Activated T-cell treated with anti-CD3 and anti-CD28 coated beads, Interleukin-2, amount 50 U/mL, for 72 hours (primary cell): Measurements from ENCODE around the gene XRCC2. TPM values are rescaled to one million over a fixed set of nuclear protein-coding genes. Genes with fewer than 3 reads are reported as not detected.
A peak's percentile ranks its signal among the peaks of the same experiment; 100 is the strongest.

Experiments
- ATAC-seq, 2 donors: fragments of 150-1000 bp; cut with Tn5 transposase; replicated peaks in 1 of 2; 2 replicates each; pipeline ENCODE4 v1.10.0; 2021; ENCODE audit warnings: moderate library complexity in 2 of 2, mild to moderate bottlenecking in 1 of 2
- DNase-seq, 2 donors: peaks; one replicate each; pipeline ENCODE4 v3.0.0; 2021 to 2022; ENCODE audit warnings: mixed read lengths in 1 of 2
- H3K27ac Mint-ChIP-seq: one replicate; pipeline ENCODE4 v1.8.0; 2022; ENCODE audit warnings: mild to moderate bottlenecking, moderate library complexity, mixed read lengths
- H3K27me3 Mint-ChIP-seq: one replicate; pipeline ENCODE4 v1.8.0; 2022; ENCODE audit warnings: low read depth, mixed read lengths
- H3K36me3 Mint-ChIP-seq, 2 donors: one replicate each; pipeline ENCODE4 v1.8.0; 2022; ENCODE audit warnings: mixed read lengths in 2 of 2, mild to moderate bottlenecking in 1 of 2; ENCODE audit not compliant: insufficient read depth in 2 of 2
- H3K4me1 Mint-ChIP-seq: one replicate; pipeline ENCODE4 v1.8.0; 2022; ENCODE audit warnings: low read depth, mixed read lengths
- H3K4me3 Mint-ChIP-seq, 2 donors: one replicate each; pipeline ENCODE4 v1.8.0; 2022; ENCODE audit warnings: mild to moderate bottlenecking in 2 of 2, mixed read lengths in 2 of 2, moderate library complexity in 2 of 2
- H3K9me3 Mint-ChIP-seq, 2 donors: one replicate each; pipeline ENCODE4 v1.8.0; 2022; ENCODE audit warnings: mixed read lengths in 2 of 2
- total RNA-seq, 2 donors: library from RNA; stranded (reverse); gene quantifications; one replicate each; pipeline ENCODE4 v1.2.3, GENCODE V29; 2022

The XRCC2 gene
- total RNA-seq, 2 donors from 2014 or later: 13.2 to 16.6 TPM

GRCh38 chr7:152677808-152678670 is 2.1 kb upstream of the XRCC2 start:
- no peak for ATAC-seq
- no peak for DNase-seq
- H3K36me3 Mint-ChIP-seq: peaks cover 3 to 4% of the 10 kb centered on the region in 2 donors
- H3K27me3 Mint-ChIP-seq: no peaks in the 10 kb centered on the region
- no peaks in the 10 kb centered on the region for H3K9me3 Mint-ChIP-seq
- peak overlapping the region; percentile 19 for H3K27ac Mint-ChIP-seq
- H3K4me1 Mint-ChIP-seq: peaks cover 13% of the 10 kb centered on the region
- peak overlapping the region; percentile 44 to 66 for H3K4me3 Mint-ChIP-seq

GRCh38 chr7:152674860-152675758 is 832 bp downstream of the XRCC2 start:
- peak overlapping the region; percentile 7 for H3K27ac Mint-ChIP-seq
- no peaks in the 10 kb centered on the region for H3K27me3 Mint-ChIP-seq
- ATAC-seq (no peak), DNase-seq (peak; percentile 12 to 24)
- peaks cover 13% of the 10 kb centered on the region for H3K4me1 Mint-ChIP-seq
- peak overlapping the region; percentile 85 to 99 for H3K4me3 Mint-ChIP-seq
- no peaks in the 10 kb centered on the region for H3K9me3 Mint-ChIP-seq
- peaks cover 6 to 8% of the 10 kb centered on the region in 2 donors for H3K36me3 Mint-ChIP-seq

- H3K36me3 Mint-ChIP-seq: peaks cover 6 to 10% of the 10 kb centered on the region in 2 donors
- H3K4me3 Mint-ChIP-seq: peak overlapping the region in 1 of 2 donors; percentile 17
- no peak overlapping the region for H3K27ac Mint-ChIP-seq
- ATAC-seq (no peak), DNase-seq (no peak)
- peaks cover 13% of the 10 kb centered on the region for H3K4me1 Mint-ChIP-seq
- H3K9me3 Mint-ChIP-seq: no peaks in the 10 kb centered on the region
- H3K27me3 Mint-ChIP-seq: no peaks in the 10 kb centered on the region
These were observed 2.0 kb downstream of the XRCC2 start for GRCh38 chr7:152673897-152674296.

- ATAC-seq (no peak), DNase-seq (no peak)
- no peaks in the 10 kb centered on the region for H3K27me3 Mint-ChIP-seq
- peaks cover 6 to 17% of the 10 kb centered on the region in 2 donors for H3K36me3 Mint-ChIP-seq
- H3K27ac Mint-ChIP-seq: no peak overlapping the region
- no peak overlapping the region for H3K4me3 Mint-ChIP-seq
- peaks cover 13% of the 10 kb centered on the region for H3K4me1 Mint-ChIP-seq
- no peaks in the 10 kb centered on the region for H3K9me3 Mint-ChIP-seq
These were observed 3.3 kb downstream of the XRCC2 start for GRCh38 chr7:152672626-152673025.

- no peaks in the 10 kb centered on the region for H3K9me3 Mint-ChIP-seq
- peaks cover 7% of the 10 kb centered on the region for H3K4me1 Mint-ChIP-seq
- H3K27me3 Mint-ChIP-seq: no peaks in the 10 kb centered on the region
- H3K4me3 Mint-ChIP-seq: no peak overlapping the region
- peaks cover 2 to 16% of the 10 kb centered on the region in 2 donors for H3K36me3 Mint-ChIP-seq
- ATAC-seq (no peak), DNase-seq (no peak)
- no peak overlapping the region for H3K27ac Mint-ChIP-seq
These were observed 6.2 kb downstream of the XRCC2 start for GRCh38 chr7:152669758-152670157.

GRCh38 chr7:152668975-152669374 is 7.0 kb downstream of the XRCC2 start:
- H3K27me3 Mint-ChIP-seq: no peaks in the 10 kb centered on the region
- H3K27ac Mint-ChIP-seq: no peak overlapping the region
- no peak for DNase-seq
- peaks cover 2 to 16% of the 10 kb centered on the region in 2 donors for H3K36me3 Mint-ChIP-seq
- H3K4me1 Mint-ChIP-seq: peaks cover 3% of the 10 kb centered on the region
- H3K4me3 Mint-ChIP-seq: no peak overlapping the region
- ATAC-seq: no peak
- no peaks in the 10 kb centered on the region for H3K9me3 Mint-ChIP-seq

- Mint-ChIP-seq H3K4me1 (no peaks in the 10 kb centered on the region), H3K27me3 (no peaks in the 10 kb centered on the region), H3K4me3 (no peak overlapping the region), H3K36me3 (peaks cover 2 to 14% of the 10 kb centered on the region in 2 donors), H3K9me3 (no peaks in the 10 kb centered on the region), H3K27ac (no peak overlapping the region)
- ATAC-seq (no peak), DNase-seq (no peak)
These were observed 8.0 kb downstream of the XRCC2 start for GRCh38 chr7:152667958-152668357.

GRCh38 chr7:152666078-152666477 is 9.9 kb downstream of the XRCC2 start:
- Mint-ChIP-seq H3K4me1 (no peaks in the 10 kb centered on the region), H3K4me3 (no peak overlapping the region), H3K27ac (no peak overlapping the region), H3K9me3 (no peaks in the 10 kb centered on the region), H3K27me3 (no peaks in the 10 kb centered on the region), H3K36me3 (peaks cover 0 to 13% of the 10 kb centered on the region in 2 donors)
- DNase-seq (no peak), ATAC-seq (no peak)

GRCh38 chr7:152664636-152665035 is 11.3 kb downstream of the XRCC2 start:
- DNase-seq (no peak), ATAC-seq (no peak)
- peaks cover 0 to 19% of the 10 kb centered on the region in 2 donors for H3K36me3 Mint-ChIP-seq

GRCh38 chr7:152663931-152664330 is 12.0 kb downstream of the XRCC2 start:
- no peak overlapping the region for H3K27ac Mint-ChIP-seq
- DNase-seq (no peak), ATAC-seq (no peak)
- H3K4me1 Mint-ChIP-seq: no peaks in the 10 kb centered on the region
- H3K36me3 Mint-ChIP-seq: peaks cover 0 to 23% of the 10 kb centered on the region in 2 donors
- no peaks in the 10 kb centered on the region for H3K9me3 Mint-ChIP-seq
- H3K4me3 Mint-ChIP-seq: no peak overlapping the region
- H3K27me3 Mint-ChIP-seq: no peaks in the 10 kb centered on the region

More at GRCh38 chr7:152664636-152665035, 11.3 kb downstream of the XRCC2 start:
- no peaks in the 10 kb centered on the region for H3K27me3 Mint-ChIP-seq
- H3K27ac Mint-ChIP-seq: no peak overlapping the region
- H3K9me3 Mint-ChIP-seq: no peaks in the 10 kb centered on the region
- H3K4me3 Mint-ChIP-seq: no peak overlapping the region
- H3K4me1 Mint-ChIP-seq: no peaks in the 10 kb centered on the region

GRCh38 chr7:152663148-152663740 is 12.7 kb downstream of the XRCC2 start:
- Mint-ChIP-seq H3K36me3 (peaks cover 4 to 24% of the 10 kb centered on the region in 2 donors), H3K27ac (no peak overlapping the region), H3K4me1 (no peaks in the 10 kb centered on the region), H3K27me3 (no peaks in the 10 kb centered on the region), H3K9me3 (no peaks in the 10 kb centered on the region), H3K4me3 (no peak overlapping the region)
- no peak for DNase-seq
- no peak for ATAC-seq

GRCh38 chr7:152661479-152661878 is 14.5 kb downstream of the XRCC2 start:
- H3K4me1 Mint-ChIP-seq: no peaks in the 10 kb centered on the region
- DNase-seq (no peak), ATAC-seq (no peak)
- H3K36me3 Mint-ChIP-seq: peaks cover 5 to 23% of the 10 kb centered on the region in 2 donors
- H3K27me3 Mint-ChIP-seq: no peaks in the 10 kb centered on the region
- H3K27ac Mint-ChIP-seq: no peak overlapping the region
- H3K9me3 Mint-ChIP-seq: no peaks in the 10 kb centered on the region
- no peak overlapping the region for H3K4me3 Mint-ChIP-seq

- H3K27ac Mint-ChIP-seq: no peak overlapping the region
- no peak for ATAC-seq
- no peaks in the 10 kb centered on the region for H3K9me3 Mint-ChIP-seq
- no peaks in the 10 kb centered on the region for H3K27me3 Mint-ChIP-seq
- peaks cover 5 to 28% of the 10 kb centered on the region in 2 donors for H3K36me3 Mint-ChIP-seq
- H3K4me1 Mint-ChIP-seq: no peaks in the 10 kb centered on the region
- H3K4me3 Mint-ChIP-seq: no peak overlapping the region
- no peak for DNase-seq
These were observed 15.9 kb downstream of the XRCC2 start for GRCh38 chr7:152660021-152660420.
